CD4-positive, CD25-positive, alpha-beta regulatory T cell (primary cell): ENCODE measurements around the gene IPO8. TPM values are rescaled to one million over a fixed set of nuclear protein-coding genes. Genes with fewer than 3 reads are reported as not detected.
"Not testable (repeated sequence)": the region's sequence is repeated elsewhere in the genome, so short reads cannot be mapped to it uniquely, and the experiment has no call there.

ENCODE experiments used
- ATAC-seq, 2 donors: fragments of 150-1000 bp; cut with Tn5 transposase; one replicate each; pipeline ENCODE4 v1.10.0; 2021; ENCODE audit warnings: low read depth in 2 of 2, moderate number of reproducible peaks in 2 of 2, moderate library complexity in 1 of 2
- DNase-seq, 3 donors: peaks; one replicate each; pipeline versions ENCODE4 v3.0.0 to v3.0.0-alpha.2; 2012 to 2022; ENCODE audit warnings: mixed read lengths in 1 of 3
- H3K27ac ChIP-seq: one replicate; pipeline ENCODE4 v1.7.0; 2013; ENCODE audit warnings: mild to moderate bottlenecking, low read length; ENCODE audit not compliant: insufficient read depth, poor library complexity, severe bottlenecking
- H3K27me3 ChIP-seq: one replicate; pipeline ENCODE4 v1.7.0; 2013; ENCODE audit warnings: low read length; ENCODE audit not compliant: control insufficient read depth, insufficient read depth
- H3K36me3 ChIP-seq: one replicate; pipeline ENCODE4 v1.7.0; 2013; ENCODE audit warnings: mild to moderate bottlenecking, low read length, moderate library complexity; ENCODE audit not compliant: control insufficient read depth, insufficient read depth
- H3K4me1 ChIP-seq: 2 replicates; pipeline ENCODE4 v1.7.0; 2013; ENCODE audit warnings: mild to moderate bottlenecking, low read length; ENCODE audit not compliant: insufficient read depth, control insufficient read depth, poor library complexity, severe bottlenecking
- H3K4me3 ChIP-seq: one replicate; pipeline ENCODE4 v1.7.0; 2013; ENCODE audit warnings: low read depth, mild to moderate bottlenecking, low read length, moderate library complexity
- H3K9me3 ChIP-seq, 2 experiments: 1 replicate in 1 of 2; 2 replicates in 1 of 2; pipeline ENCODE4 v1.7.0; 2013; ENCODE audit warnings: low read length in 2 of 2, mild to moderate bottlenecking in 1 of 2, moderate library complexity in 1 of 2; ENCODE audit not compliant: control insufficient read depth in 2 of 2
- H3K27ac Mint-ChIP-seq, 3 donors: one replicate each; pipeline ENCODE4 v1.8.0; 2020 to 2022; ENCODE audit warnings: mild to moderate bottlenecking in 3 of 3, mixed read lengths in 3 of 3, moderate library complexity in 2 of 3
- H3K27me3 Mint-ChIP-seq: one replicate; pipeline ENCODE4 v1.8.0; 2022; ENCODE audit warnings: mild to moderate bottlenecking, mixed read lengths
- H3K36me3 Mint-ChIP-seq: one replicate; pipeline ENCODE4 v1.8.0; 2020; ENCODE audit warnings: mixed read lengths
- H3K4me1 Mint-ChIP-seq, 4 donors: one replicate each; pipeline ENCODE4 v1.8.0; 2020 to 2022; ENCODE audit warnings: mixed read lengths in 4 of 4, mild to moderate bottlenecking in 1 of 4
- H3K4me3 Mint-ChIP-seq, 4 donors: one replicate each; pipeline ENCODE4 v1.8.0; 2020 to 2022; ENCODE audit warnings: mild to moderate bottlenecking in 4 of 4, mixed read lengths in 4 of 4, moderate library complexity in 3 of 4
- H3K9me3 Mint-ChIP-seq, 7 donors: one replicate each; pipeline ENCODE4 v1.8.0; 2020 to 2022; ENCODE audit warnings: mixed read lengths in 7 of 7, mild to moderate bottlenecking in 3 of 7, moderate library complexity in 2 of 7
- polyA plus RNA-seq, 4 donors: library from polyadenylated mRNA; unstranded; fragments of 300-500 nt; fragmentation: Illumina TruSeq; gene quantifications; one replicate each; pipeline ENCODE4 v1.2.3, GENCODE V29; 2021
- total RNA-seq: library from RNA; stranded (reverse); gene quantifications from one replicate; pipeline ENCODE4 v1.2.3, GENCODE V29; 2022

The IPO8 gene
- total and polyA plus RNA-seq, 5 donors from 2014 or later: 13.8 to 30.4 (median 18.9) TPM

DNA sequence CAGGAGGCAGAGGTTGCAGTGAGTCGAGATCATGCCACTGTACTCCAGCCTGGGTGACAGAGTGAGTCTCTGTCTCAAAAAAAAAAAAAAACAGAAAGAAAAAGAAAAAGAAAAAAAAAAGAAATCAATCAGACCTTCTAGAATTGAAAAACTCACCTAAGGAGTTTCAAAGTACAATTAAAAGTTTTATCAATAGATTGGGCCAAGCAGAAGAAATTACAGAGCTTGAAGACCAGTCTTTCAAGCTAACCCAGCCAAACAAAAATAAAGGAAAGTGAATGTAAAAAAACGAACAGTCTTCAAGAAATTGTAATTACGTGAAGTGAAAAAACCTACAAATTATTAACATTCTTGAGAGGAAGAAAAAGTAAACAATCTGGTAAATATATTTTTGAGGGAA lies 93.0 kb downstream of the IPO8 start:
- DNase-seq (no peak), ATAC-seq (no peak)
- H3K4me3 Mint-ChIP-seq: no peak overlapping the region
- no peak overlapping the region for H3K27ac Mint-ChIP-seq
- peaks cover 0 to 7% (median 0%) of the 10 kb centered on the region in 4 donors for H3K4me1 Mint-ChIP-seq
- Histone ChIP-seq H3K27me3 (no peaks in the 10 kb centered on the region), H3K4me3 (no peak overlapping the region), H3K4me1 (no peaks in the 10 kb centered on the region), H3K27ac (no peak overlapping the region), H3K36me3 (no peaks in the 10 kb centered on the region), H3K9me3 (peaks cover 4% of the 10 kb centered on the region in 2 experiments)
- peaks cover 21% of the 10 kb centered on the region for H3K27me3 Mint-ChIP-seq
- no peaks in the 10 kb centered on the region for H3K36me3 Mint-ChIP-seq
- peaks cover 0 to 27% (median 11%) of the 10 kb centered on the region in 7 donors for H3K9me3 Mint-ChIP-seq

DNA sequence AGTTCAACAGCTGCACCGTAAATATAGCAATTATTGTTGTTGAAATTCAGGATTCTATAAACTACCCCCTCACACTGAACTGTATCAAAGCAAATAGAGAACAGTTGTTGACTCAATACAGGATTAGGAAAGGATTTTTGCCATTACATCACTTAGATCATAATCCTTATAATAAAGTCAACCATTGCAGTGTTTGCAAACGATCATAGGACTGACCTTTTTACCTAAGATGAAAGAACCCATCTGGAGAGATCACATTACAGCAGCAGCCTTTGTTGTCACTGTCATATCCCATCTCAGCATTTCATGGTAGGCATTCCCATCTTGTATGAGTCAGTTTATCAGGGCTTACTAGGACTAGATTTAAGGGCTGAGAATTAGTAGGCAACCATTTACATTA lies 96.1 kb downstream of the IPO8 start:
- Histone ChIP-seq H3K27me3 (no peaks in the 10 kb centered on the region), H3K27ac (no peak overlapping the region), H3K9me3 (peaks cover 4% of the 10 kb centered on the region in 2 experiments), H3K36me3 (no peaks in the 10 kb centered on the region), H3K4me1 (no peaks in the 10 kb centered on the region), H3K4me3 (no peak overlapping the region)
- peaks cover 0 to 17% (median 9%) of the 10 kb centered on the region in 7 donors for H3K9me3 Mint-ChIP-seq
- H3K4me1 Mint-ChIP-seq: no peaks in the 10 kb centered on the region
- no peak for DNase-seq
- H3K27me3 Mint-ChIP-seq: peaks cover 7% of the 10 kb centered on the region
- no peak overlapping the region for H3K4me3 Mint-ChIP-seq
- no peak for ATAC-seq
- no peak overlapping the region for H3K27ac Mint-ChIP-seq
- H3K36me3 Mint-ChIP-seq: no peaks in the 10 kb centered on the region

DNA sequence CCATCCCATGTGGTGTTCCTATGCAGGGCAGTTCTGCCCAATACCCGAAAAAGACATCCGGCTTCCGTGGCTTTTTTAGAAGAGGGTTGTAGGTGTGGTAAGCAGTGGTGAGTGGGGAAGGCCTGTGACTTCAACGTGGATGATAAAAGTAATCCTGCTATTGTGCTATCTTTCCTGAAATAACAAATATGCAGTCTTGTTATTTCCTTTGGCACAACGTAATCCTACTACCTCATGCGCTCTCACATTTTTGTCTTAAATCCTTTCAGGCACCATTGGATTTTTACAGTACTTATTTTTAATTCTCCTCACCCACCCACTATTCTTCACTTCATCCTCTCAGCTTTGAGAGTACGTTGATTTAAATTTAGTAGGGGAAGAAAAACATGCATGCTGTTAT lies 96.8 kb downstream of the IPO8 start:
- Mint-ChIP-seq H3K27me3 (peaks cover 4% of the 10 kb centered on the region), H3K9me3 (peaks cover 0 to 17% (median 9%) of the 10 kb centered on the region in 7 donors), H3K4me3 (no peak overlapping the region), H3K36me3 (no peaks in the 10 kb centered on the region), H3K4me1 (no peaks in the 10 kb centered on the region), H3K27ac (no peak overlapping the region)
- H3K27ac ChIP-seq: no peak overlapping the region
- no peak overlapping the region for H3K4me3 ChIP-seq
- H3K27me3 ChIP-seq: no peaks in the 10 kb centered on the region
- H3K4me1 ChIP-seq: no peaks in the 10 kb centered on the region
- DNase-seq (no peak), ATAC-seq (no peak)
- H3K9me3 ChIP-seq: peaks cover 4% of the 10 kb centered on the region in 2 experiments
- H3K36me3 ChIP-seq: no peaks in the 10 kb centered on the region

DNA sequence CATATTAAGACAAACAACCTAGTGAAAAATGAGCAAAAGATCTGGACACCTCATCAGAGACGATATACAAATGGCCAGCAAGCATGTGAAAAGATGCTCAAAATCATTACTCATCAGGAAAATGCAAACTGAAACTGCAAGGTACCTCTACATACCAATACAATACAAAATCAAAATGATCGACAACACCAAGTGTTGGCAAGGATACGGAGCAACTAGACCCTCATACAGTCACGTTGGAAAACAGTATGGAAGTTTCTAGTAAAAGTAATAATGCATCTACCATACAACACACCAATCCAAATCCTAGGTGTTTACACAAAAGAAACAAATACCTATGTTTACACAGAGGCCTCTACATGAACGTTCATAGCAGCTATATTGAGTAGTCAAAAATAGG lies 99.9 kb downstream of the IPO8 start:
- no peaks in the 10 kb centered on the region for H3K4me1 Mint-ChIP-seq
- no peak overlapping the region for H3K27ac Mint-ChIP-seq
- ATAC-seq: no peak

DNA sequence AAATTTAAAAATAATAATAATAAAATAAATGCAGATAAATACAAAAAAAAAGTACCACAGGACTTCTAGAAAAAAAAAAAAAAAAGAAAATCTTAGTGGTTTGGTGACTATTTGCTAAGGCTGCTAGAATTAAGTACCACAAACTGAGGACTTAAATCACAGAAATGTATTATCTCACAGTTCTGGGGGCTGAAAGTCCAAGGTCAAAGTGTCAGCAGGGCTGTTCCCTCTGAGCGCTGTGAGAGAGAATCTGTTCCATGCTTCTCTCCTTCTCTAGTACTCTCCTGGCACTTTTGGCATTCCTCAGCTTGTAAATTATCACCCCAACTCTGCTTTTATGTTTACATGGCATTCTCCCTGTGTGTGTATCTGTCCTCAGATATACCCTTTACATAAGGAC lies 101.2 kb downstream of the IPO8 start:
- Histone ChIP-seq H3K4me1 (no peaks in the 10 kb centered on the region), H3K36me3 (no peaks in the 10 kb centered on the region), H3K4me3 (no peak overlapping the region), H3K9me3 (no peaks in the 10 kb centered on the region), H3K27ac (no peak overlapping the region), H3K27me3 (no peaks in the 10 kb centered on the region)
- DNase-seq: no peak
- no peak for ATAC-seq
- H3K36me3 Mint-ChIP-seq: no peaks in the 10 kb centered on the region
- no peaks in the 10 kb centered on the region for H3K4me1 Mint-ChIP-seq
- no peak overlapping the region for H3K4me3 Mint-ChIP-seq
- peaks cover 0 to 2% (median 0%) of the 10 kb centered on the region in 7 donors for H3K9me3 Mint-ChIP-seq
- no peak overlapping the region for H3K27ac Mint-ChIP-seq
- no peaks in the 10 kb centered on the region for H3K27me3 Mint-ChIP-seq

More for the DNA sequence above, 99.9 kb downstream of the IPO8 start:
- Mint-ChIP-seq H3K36me3 (no peaks in the 10 kb centered on the region), H3K4me3 (no peak overlapping the region), H3K27me3 (no peaks in the 10 kb centered on the region), H3K9me3 (peaks cover 0 to 3% (median 0%) of the 10 kb centered on the region in 7 donors)
- H3K27ac ChIP-seq: no peak overlapping the region
- H3K4me3 ChIP-seq: no peak overlapping the region
- H3K36me3 ChIP-seq: no peaks in the 10 kb centered on the region
- DNase-seq: no peak
- no peaks in the 10 kb centered on the region for H3K9me3 ChIP-seq
- no peaks in the 10 kb centered on the region for H3K27me3 ChIP-seq
- H3K4me1 ChIP-seq: no peaks in the 10 kb centered on the region

DNA sequence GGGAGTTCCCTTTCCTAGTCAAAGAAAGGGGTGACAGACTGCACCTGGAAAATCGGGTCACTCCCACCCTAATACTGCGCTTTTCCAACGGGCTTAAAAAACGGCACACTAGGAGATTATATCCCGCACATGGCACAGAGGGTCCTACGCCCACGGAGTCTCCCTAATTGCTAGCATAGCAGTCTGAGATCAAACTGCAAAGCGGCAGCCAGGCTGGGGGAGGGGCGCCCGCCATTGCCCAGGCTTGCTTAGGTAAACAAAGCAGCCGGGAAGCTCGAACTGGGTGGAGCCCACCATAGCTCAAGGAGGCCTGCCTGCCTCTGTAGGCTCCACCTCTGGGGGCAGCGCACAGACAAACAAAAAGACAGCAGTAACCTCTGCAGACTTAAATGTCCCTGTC lies 107.1 kb downstream of the IPO8 start:
- H3K4me1 ChIP-seq, H3K36me3 ChIP-seq, H3K9me3 ChIP-seq, H3K27ac Mint-ChIP-seq, ATAC-seq, H3K4me3 ChIP-seq, DNase-seq, H3K27me3 Mint-ChIP-seq, H3K4me3 Mint-ChIP-seq, H3K4me1 Mint-ChIP-seq, H3K36me3 Mint-ChIP-seq, H3K27me3 ChIP-seq, H3K27ac ChIP-seq, H3K9me3 Mint-ChIP-seq: not testable (repeated sequence)

DNA sequence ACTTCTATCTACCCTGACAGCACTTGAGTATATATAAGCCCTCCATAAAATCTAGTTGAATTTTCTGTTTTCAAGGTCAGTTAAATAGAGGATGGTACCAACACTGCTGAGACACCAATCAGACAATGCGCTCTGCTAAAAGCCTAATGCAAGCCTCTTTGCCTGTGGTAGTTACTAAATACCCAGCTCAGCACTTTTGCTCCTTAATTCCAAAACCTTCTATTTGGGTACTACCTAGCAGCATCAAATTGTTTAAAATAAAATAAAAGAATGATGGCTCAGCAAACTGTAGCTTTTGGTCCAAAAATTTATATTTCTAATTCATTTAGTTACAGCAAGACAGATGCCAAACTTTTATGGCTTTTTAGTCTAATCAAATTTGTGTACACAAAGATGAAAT lies 107.9 kb downstream of the IPO8 start:
- H3K4me3 Mint-ChIP-seq: no peak overlapping the region
- Histone ChIP-seq H3K27me3 (no peaks in the 10 kb centered on the region), H3K9me3 (no peaks in the 10 kb centered on the region), H3K36me3 (no peaks in the 10 kb centered on the region), H3K4me3 (no peak overlapping the region), H3K27ac (no peak overlapping the region), H3K4me1 (no peaks in the 10 kb centered on the region)
- H3K27ac Mint-ChIP-seq: no peak overlapping the region
- no peaks in the 10 kb centered on the region for H3K27me3 Mint-ChIP-seq
- no peak for ATAC-seq
- no peaks in the 10 kb centered on the region for H3K36me3 Mint-ChIP-seq
- H3K9me3 Mint-ChIP-seq: peaks cover 0 to 3% (median 0%) of the 10 kb centered on the region in 7 donors
- no peak for DNase-seq
- H3K4me1 Mint-ChIP-seq: no peaks in the 10 kb centered on the region

DNA sequence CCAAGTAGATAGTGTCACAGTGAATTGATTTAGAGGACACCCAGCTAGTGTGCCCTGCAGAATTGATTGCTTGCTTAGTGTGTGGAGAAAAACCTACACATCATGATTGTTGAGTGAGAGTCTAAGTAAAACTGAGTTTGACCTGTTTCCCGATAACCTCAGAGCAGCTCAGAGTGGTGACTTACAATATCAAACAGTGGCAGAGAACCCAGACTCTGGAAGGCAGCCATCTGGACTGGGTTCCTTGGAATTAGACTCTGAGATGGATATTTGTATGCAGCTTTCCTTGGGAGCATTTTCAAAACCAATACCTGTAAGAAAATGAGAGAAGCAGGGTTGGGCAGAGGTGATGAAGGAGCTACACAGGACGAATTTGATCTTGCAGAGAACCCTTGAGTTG lies 109.8 kb downstream of the IPO8 start:
- no peaks in the 10 kb centered on the region for H3K9me3 ChIP-seq
- no peaks in the 10 kb centered on the region for H3K4me1 Mint-ChIP-seq
- H3K9me3 Mint-ChIP-seq: peaks cover 0 to 3% (median 0%) of the 10 kb centered on the region in 7 donors
- ATAC-seq (no peak), DNase-seq (no peak)
- no peak overlapping the region for H3K27ac Mint-ChIP-seq
- H3K36me3 Mint-ChIP-seq: no peaks in the 10 kb centered on the region
- H3K27me3 ChIP-seq: no peaks in the 10 kb centered on the region
- no peak overlapping the region for H3K4me3 ChIP-seq
- H3K4me1 ChIP-seq: no peaks in the 10 kb centered on the region
- H3K27me3 Mint-ChIP-seq: no peaks in the 10 kb centered on the region
- no peak overlapping the region for H3K27ac ChIP-seq
- no peaks in the 10 kb centered on the region for H3K36me3 ChIP-seq
- H3K4me3 Mint-ChIP-seq: no peak overlapping the region
